Parathyroid adenoma (tissue), 2 donors: ENCODE data around the gene KRTAP10-12.
A peak's percentile ranks its signal among the peaks of the same experiment; 100 is the strongest.

ENCODE experiments used
- H2AFZ ChIP-seq: fragments of 300-600 bp; sonication (generic); one replicate; pipeline ENCODE4 v1.7.0; 2017; ENCODE audit warnings: antibody characterized with exemption, mild to moderate bottlenecking
- H3K27ac ChIP-seq: fragments of 300-600 bp; sonication (generic); one replicate; pipeline ENCODE4 v1.7.0; 2017
- H3K27me3 ChIP-seq: fragments of 300-600 bp; sonication (generic); one replicate; pipeline ENCODE4 v1.7.0; 2017; ENCODE audit warnings: low read length; ENCODE audit not compliant: control insufficient read depth, insufficient read depth
- H3K36me3 ChIP-seq: fragments of 300-600 bp; sonication (generic); one replicate; pipeline ENCODE4 v1.7.0; 2017; ENCODE audit warnings: low read length; ENCODE audit not compliant: control insufficient read depth, insufficient read depth
- H3K4me1 ChIP-seq: fragments of 300-600 bp; sonication (generic); one replicate; pipeline ENCODE4 v1.7.0; 2017; ENCODE audit warnings: control low read depth
- H3K4me2 ChIP-seq: fragments of 300-600 bp; sonication (generic); one replicate; pipeline ENCODE4 v1.7.0; 2017; ENCODE audit warnings: low read length
- H3K4me3 ChIP-seq: fragments of 300-600 bp; sonication (generic); one replicate; pipeline ENCODE4 v1.7.0; 2017; ENCODE audit warnings: low read depth, low read length
- H3K79me2 ChIP-seq: fragments of 300-600 bp; sonication (generic); one replicate; pipeline ENCODE4 v1.7.0; 2017; ENCODE audit warnings: control low read depth
- H3K9ac ChIP-seq: fragments of 300-600 bp; sonication (generic); one replicate; pipeline ENCODE4 v1.7.0; 2017; ENCODE audit warnings: mild to moderate bottlenecking
- H3K9me3 ChIP-seq: fragments of 300-600 bp; sonication (generic); one replicate; pipeline ENCODE4 v1.7.0; 2017; ENCODE audit warnings: low read length; ENCODE audit not compliant: control insufficient read depth
- CTCF ChIP-seq: fragments of 300-600 bp; sonication (generic); IDR thresholded peaks from one replicate; pipeline ENCODE4 v1.7.0; 2017; ENCODE audit warnings: antibody characterized with exemption, mild to moderate bottlenecking
- donor health status: primary hyperparathyroidism.

KRTAP10-12 gene

GRCh38 chr21:44711327-44712202 lies 14.6 kb downstream of the KRTAP10-12 start, which contains the start of gene TSPEAR:
TSPEAR (minus strand) TSS chr21:44711572; CDS start chr21:44711514, 58 bp downstream.
- Histone ChIP-seq H3K36me3 (no peaks in the 10 kb centered on the region), H3K4me3 (peak within 1 kb of the TSS; percentile 39), H3K9ac (no peak within 1 kb of the TSS), H2AFZ (peak within 1 kb of the TSS; percentile 38), H3K27me3 (no peaks in the 10 kb centered on the region), H3K9me3 (no peaks in the 10 kb centered on the region), H3K4me1 (no peaks in the 10 kb centered on the region), H3K4me2 (peak within 1 kb of the TSS; percentile 71), H3K79me2 (no peaks in the 10 kb centered on the region), H3K27ac (no peak within 1 kb of the TSS)
- TF ChIP-seq CTCF, result no peak

- TF ChIP-seq CTCF, result no peak
- Histone ChIP-seq H3K27me3 (no peaks in the 10 kb centered on the region), H3K27ac (no peak overlapping the region)
These were observed 15.4 kb downstream of the KRTAP10-12 start for GRCh38 chr21:44712203-44713028.

DNA sequence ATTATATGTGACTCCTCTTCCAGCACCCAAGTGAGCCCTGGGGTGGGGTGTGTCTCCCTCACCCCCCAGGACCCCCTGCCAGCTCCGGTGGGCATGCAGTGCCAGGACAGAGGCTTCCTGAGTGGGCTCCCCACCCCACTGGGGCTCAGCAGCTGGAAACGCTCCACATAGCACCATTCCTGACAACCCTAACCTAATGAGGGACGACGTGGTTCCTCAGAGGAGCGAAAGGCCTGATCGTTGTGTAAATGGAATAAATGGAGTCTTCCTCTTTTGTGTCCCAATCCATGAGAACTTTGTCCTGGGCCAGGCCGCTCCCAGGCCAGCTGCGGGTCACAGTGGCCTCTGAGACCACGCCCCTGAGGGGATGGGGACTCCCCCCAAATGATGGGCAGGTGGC lies 16.2 kb downstream of the KRTAP10-12 start:
- Histone ChIP-seq H3K27ac (no peak overlapping the region), H3K36me3 (no peaks in the 10 kb centered on the region), H3K27me3 (no peaks in the 10 kb centered on the region), H3K4me1 (no peaks in the 10 kb centered on the region), H3K4me3 (no peak overlapping the region), H3K79me2 (no peaks in the 10 kb centered on the region), H3K9ac (no peak overlapping the region), H2AFZ (no peak overlapping the region), H3K9me3 (no peaks in the 10 kb centered on the region), H3K4me2 (no peak overlapping the region)
- no peak for TF ChIP-seq CTCF

More at GRCh38 chr21:44712203-44713028, 15.4 kb downstream of the KRTAP10-12 start:
- H3K4me2 ChIP-seq, result no peak overlapping the region
- H3K36me3 ChIP-seq, result no peaks in the 10 kb centered on the region
- H3K4me3 ChIP-seq, result no peak overlapping the region
- no peak overlapping the region for H3K9ac ChIP-seq
- no peaks in the 10 kb centered on the region for H3K9me3 ChIP-seq
- no peak overlapping the region for H2AFZ ChIP-seq
- no peaks in the 10 kb centered on the region for H3K79me2 ChIP-seq
- H3K4me1 ChIP-seq, result no peaks in the 10 kb centered on the region

- H3K9ac ChIP-seq, result no peak overlapping the region
- H3K27me3 ChIP-seq, result no peaks in the 10 kb centered on the region
- no peak for TF ChIP-seq CTCF
- no peak overlapping the region for H3K27ac ChIP-seq
- no peaks in the 10 kb centered on the region for H3K79me2 ChIP-seq
- no peaks in the 10 kb centered on the region for H3K9me3 ChIP-seq
- H2AFZ ChIP-seq, result no peak overlapping the region
- no peaks in the 10 kb centered on the region for H3K36me3 ChIP-seq
- no peaks in the 10 kb centered on the region for H3K4me1 ChIP-seq
- H3K4me3 ChIP-seq, result no peak overlapping the region
- H3K4me2 ChIP-seq, result no peak overlapping the region
These were observed 16.9 kb downstream of the KRTAP10-12 start for GRCh38 chr21:44713846-44714245.
